ENCODE results near the gene IPO4.

IPO4 gene

GRCh38 chr14:24130717-24131548 is 57.7 kb downstream of the IPO4 start:
- no peak for DNase-seq

GRCh38 chr14:24130380-24130716 is 58.3 kb downstream of the IPO4 start, which contains the start of gene FITM1:
FITM1 (plus strand) TSS chr14:24130659; CDS start chr14:24131564, 905 bp downstream.
- DNase-seq, result no peak

All from NCI-H526 (cell line).